Loucy (cell line): Measurements from ENCODE around the gene KRTAP29-1.
"Not testable (repeated sequence)": the region's sequence is repeated elsewhere in the genome, so short reads cannot be mapped to it uniquely, and the experiment has no call there.

Source experiments
- EZH2phosphoT487 ChIP-seq: fragments of 200-600 bp; IDR thresholded peaks from 2 replicates; pipeline ENCODE4 v1.6.1; 2018; ENCODE audit warnings: antibody characterized with exemption, mild to moderate bottlenecking, moderate library complexity, borderline replicate concordance
- TF ChIP-seq, protein P1 (sequence below): fragments of 200-600 bp; sonication (generic); conservative IDR thresholded peaks from 2 replicates; pipeline ENCODE4 v1.5.1; 2014; ENCODE audit warnings: mild to moderate bottlenecking, antibody characterized with exemption, low read length

DNA sequence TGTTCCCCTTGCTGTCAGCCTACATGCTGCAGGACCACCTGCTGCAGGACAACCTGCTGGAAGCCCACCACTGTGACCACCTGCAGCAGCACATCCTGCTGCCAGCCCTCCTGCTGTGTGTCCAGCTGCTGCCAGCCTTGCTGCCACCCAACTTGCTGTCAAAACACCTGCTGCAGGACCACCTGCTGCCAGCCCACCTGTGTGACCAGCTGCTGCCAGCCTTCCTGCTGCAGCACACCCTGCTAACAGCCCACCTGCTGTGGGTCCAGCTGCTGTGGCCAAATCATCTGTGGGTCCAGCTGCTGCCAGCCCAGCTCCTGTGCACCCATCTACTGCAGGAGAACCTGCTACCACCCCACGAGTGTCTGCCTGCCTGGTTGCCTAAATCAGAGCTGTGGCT is 31.3 kb downstream of the KRTAP29-1 start:
- TF ChIP-seq, protein P1, sequence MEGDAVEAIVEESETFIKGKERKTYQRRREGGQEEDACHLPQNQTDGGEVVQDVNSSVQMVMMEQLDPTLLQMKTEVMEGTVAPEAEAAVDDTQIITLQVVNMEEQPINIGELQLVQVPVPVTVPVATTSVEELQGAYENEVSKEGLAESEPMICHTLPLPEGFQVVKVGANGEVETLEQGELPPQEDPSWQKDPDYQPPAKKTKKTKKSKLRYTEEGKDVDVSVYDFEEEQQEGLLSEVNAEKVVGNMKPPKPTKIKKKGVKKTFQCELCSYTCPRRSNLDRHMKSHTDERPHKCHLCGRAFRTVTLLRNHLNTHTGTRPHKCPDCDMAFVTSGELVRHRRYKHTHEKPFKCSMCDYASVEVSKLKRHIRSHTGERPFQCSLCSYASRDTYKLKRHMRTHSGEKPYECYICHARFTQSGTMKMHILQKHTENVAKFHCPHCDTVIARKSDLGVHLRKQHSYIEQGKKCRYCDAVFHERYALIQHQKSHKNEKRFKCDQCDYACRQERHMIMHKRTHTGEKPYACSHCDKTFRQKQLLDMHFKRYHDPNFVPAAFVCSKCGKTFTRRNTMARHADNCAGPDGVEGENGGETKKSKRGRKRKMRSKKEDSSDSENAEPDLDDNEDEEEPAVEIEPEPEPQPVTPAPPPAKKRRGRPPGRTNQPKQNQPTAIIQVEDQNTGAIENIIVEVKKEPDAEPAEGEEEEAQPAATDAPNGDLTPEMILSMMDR: not testable (repeated sequence)
- TF ChIP-seq EZH2phosphoT487: not testable (repeated sequence)
